Measurements from ENCODE around the gene SLC5A2.

The SLC5A2 gene

DNA sequence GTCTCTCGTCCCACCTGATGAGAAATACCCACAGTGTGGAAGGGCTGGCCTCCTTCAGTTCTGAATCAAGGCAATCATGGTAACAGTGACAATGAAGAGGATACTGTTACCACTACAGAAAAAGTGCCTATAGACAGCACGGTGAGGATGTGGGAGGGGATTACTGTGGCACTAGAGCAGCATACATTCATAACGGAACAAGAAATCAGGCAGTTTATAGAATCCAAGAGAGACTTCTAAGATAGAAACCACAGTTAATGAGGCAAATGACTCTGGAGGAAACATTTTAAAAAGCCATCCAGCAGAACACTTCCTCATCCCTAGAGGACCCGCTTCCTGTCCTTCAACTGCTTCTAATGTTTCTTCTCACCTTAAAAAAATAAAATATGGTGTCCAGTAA is 22.6 kb downstream of the SLC5A2 start:
- H3K36me3 ChIP-seq (ENCODE audit: insufficient read depth, low read length) = peaks cover 24% of the 10 kb centered on the region
- H3K9ac ChIP-seq (ENCODE audit: low read depth, low read length) = no peak overlapping the region
- TF ChIP-seq CTCF (IDR thresholded peaks at IDR 0.05; ENCODE audit: borderline replicate concordance, extremely low read depth, low read length, poor library complexity, severe bottlenecking) (no peak), EZH2 (IDR thresholded peaks at IDR 0.05; ENCODE audit: borderline replicate concordance, low read depth, low read length, severe bottlenecking) (no peak)
- H2AFZ ChIP-seq (ENCODE audit: low read depth, low read length) = no peak overlapping the region
- no peak overlapping the region for H3K27ac ChIP-seq (ENCODE audit: low read length)
- no peaks in the 10 kb centered on the region for H3K27me3 ChIP-seq (ENCODE audit: insufficient read depth, low read length, poor library complexity)
- no peaks in the 10 kb centered on the region for H3K9me3 ChIP-seq (ENCODE audit: insufficient read depth, low read length, severe bottlenecking)
- no peak overlapping the region for H3K4me3 ChIP-seq (ENCODE audit: low read depth in 1 of 2, low read length in 2 of 2)
- no peaks in the 10 kb centered on the region for H4K20me1 ChIP-seq (ENCODE audit: insufficient read depth, low read length)
- peak overlapping the region; percentile 92; the same call in 1 of the 2 replicates for H3K4me2 ChIP-seq (ENCODE audit: insufficient read depth, low read length)
- ATAC-seq (ENCODE audit: insufficient read depth, low read depth) = no peak
- peaks cover 34% of the 10 kb centered on the region for H3K4me1 ChIP-seq (ENCODE audit: insufficient read depth, low read length)
- DNase-seq = no peak
- peaks cover 32% of the 10 kb centered on the region for H3K79me2 ChIP-seq (ENCODE audit: insufficient read depth, low read length)

DNA sequence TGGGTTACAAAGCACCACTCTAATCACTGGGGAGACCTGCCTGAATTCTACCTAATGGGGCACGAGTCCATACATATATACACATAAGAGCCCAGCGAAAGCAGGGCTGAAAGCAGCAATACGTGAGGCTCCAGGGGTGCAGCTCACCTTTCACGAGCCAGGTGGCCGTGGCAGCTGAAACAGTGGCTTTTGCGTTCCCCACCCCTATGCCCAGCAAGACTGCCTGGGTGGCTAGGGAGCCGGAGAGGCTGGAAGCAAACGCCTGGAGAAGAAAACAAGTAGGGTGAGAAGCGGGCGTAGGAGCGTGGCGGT is 24.6 kb downstream of the SLC5A2 start:
- DNase-seq (no peak), ATAC-seq (ENCODE audit: insufficient read depth, low read depth) (no peak; the same call in 1 of the 3 replicates)
- no peaks in the 10 kb centered on the region for H3K27me3 ChIP-seq (ENCODE audit: insufficient read depth, low read length, poor library complexity)
- H3K9ac ChIP-seq (ENCODE audit: low read depth, low read length) = peak overlapping the region; percentile 85
- H3K9me3 ChIP-seq (ENCODE audit: insufficient read depth, low read length, severe bottlenecking) = no peaks in the 10 kb centered on the region
- peaks cover 22% of the 10 kb centered on the region for H3K36me3 ChIP-seq (ENCODE audit: insufficient read depth, low read length)
- no peak for TF ChIP-seq EZH2 (IDR thresholded peaks at IDR 0.05; ENCODE audit: borderline replicate concordance, low read depth, low read length, severe bottlenecking)
- no peak for TF ChIP-seq CTCF (IDR thresholded peaks at IDR 0.05; ENCODE audit: borderline replicate concordance, extremely low read depth, low read length, poor library complexity, severe bottlenecking)
- H3K4me1 ChIP-seq (ENCODE audit: insufficient read depth, low read length) = peaks cover 34% of the 10 kb centered on the region
- peak overlapping the region; percentile 72 for H2AFZ ChIP-seq (ENCODE audit: low read depth, low read length)
- peaks cover 32% of the 10 kb centered on the region for H3K79me2 ChIP-seq (ENCODE audit: insufficient read depth, low read length)
- H3K27ac ChIP-seq (ENCODE audit: low read length) = peak overlapping the region; percentile 88
- H3K4me3 ChIP-seq (ENCODE audit: low read depth in 1 of 2, low read length in 2 of 2) = peak overlapping the region; percentile 88 to 89; a peak in 3 of 4 replicates
- H4K20me1 ChIP-seq (ENCODE audit: insufficient read depth, low read length) = no peaks in the 10 kb centered on the region
- peak overlapping the region; percentile 92 for H3K4me2 ChIP-seq (ENCODE audit: insufficient read depth, low read length)

DNA sequence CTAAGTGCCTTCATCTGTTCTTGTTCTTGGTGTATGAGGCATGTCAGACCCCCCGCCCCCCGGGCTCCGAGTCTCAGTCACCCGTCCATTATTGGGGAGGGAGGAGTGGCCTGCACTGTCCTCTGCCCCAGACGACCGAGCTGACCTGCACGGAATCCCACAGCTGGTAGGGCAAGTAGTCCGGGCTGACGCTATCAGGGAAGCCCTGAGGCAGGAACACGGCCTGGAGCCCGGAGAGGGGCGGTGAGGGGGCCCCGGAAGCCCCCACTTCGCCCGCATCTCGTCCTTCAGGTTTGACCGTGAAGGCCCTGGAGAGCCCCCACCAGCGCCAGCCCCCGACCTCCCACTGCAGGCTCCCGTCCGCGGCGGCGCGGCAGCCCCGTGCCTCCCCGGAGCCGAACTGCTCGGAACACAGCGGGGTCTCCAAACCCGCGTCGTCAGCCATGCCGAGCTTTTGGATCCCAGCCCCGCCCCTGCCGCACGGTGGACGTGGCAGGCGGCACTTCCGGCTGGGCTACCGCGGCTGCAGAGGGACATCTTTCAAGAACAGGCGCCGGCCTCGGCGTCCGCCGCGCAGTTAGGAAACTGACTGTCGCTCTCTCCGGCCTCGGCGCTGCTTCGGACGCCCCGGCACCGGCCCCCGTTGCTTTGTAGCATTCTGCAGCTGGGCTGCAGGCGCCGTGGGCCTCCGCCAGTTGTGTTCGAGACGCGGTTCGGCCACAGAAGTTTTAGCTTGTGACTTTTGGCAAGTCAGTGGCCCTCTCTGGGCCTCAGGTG is 25.2 kb downstream of the SLC5A2 start, which contains the start of gene RUSF1:
TSS of gene RUSF1 (minus strand) at position 463 of the 777 bp plus-strand sequence. CDS start at position 445, 18 bp downstream.
- peak; percentile 90 for DNase-seq
- peaks cover 22% of the 10 kb centered on the region for H3K36me3 ChIP-seq (ENCODE audit: insufficient read depth, low read length)
- H3K4me3 ChIP-seq (ENCODE audit: low read depth in 1 of 2, low read length in 2 of 2) = peak within 1 kb of the TSS; percentile 88 to 89
- peak within 1 kb of the TSS; percentile 72 for H2AFZ ChIP-seq (ENCODE audit: low read depth, low read length)
- peaks cover 34% of the 10 kb centered on the region for H3K4me1 ChIP-seq (ENCODE audit: insufficient read depth, low read length)
- H3K27ac ChIP-seq (ENCODE audit: low read length) = peak within 1 kb of the TSS; percentile 88
- peak within 1 kb of the TSS; percentile 85 for H3K9ac ChIP-seq (ENCODE audit: low read depth, low read length)
- no peaks in the 10 kb centered on the region for H4K20me1 ChIP-seq (ENCODE audit: insufficient read depth, low read length)
- peak within 1 kb of the TSS; percentile 92 for H3K4me2 ChIP-seq (ENCODE audit: insufficient read depth, low read length)
- ATAC-seq (ENCODE audit: insufficient read depth, low read depth) = peak; percentile 94
- H3K9me3 ChIP-seq (ENCODE audit: insufficient read depth, low read length, severe bottlenecking) = no peaks in the 10 kb centered on the region
- no peaks in the 10 kb centered on the region for H3K27me3 ChIP-seq (ENCODE audit: insufficient read depth, low read length, poor library complexity)
- peaks cover 32% of the 10 kb centered on the region for H3K79me2 ChIP-seq (ENCODE audit: insufficient read depth, low read length)
- TF ChIP-seq CTCF (IDR thresholded peaks at IDR 0.05; ENCODE audit: borderline replicate concordance, extremely low read depth, low read length, poor library complexity, severe bottlenecking) (peak; percentile 6), EZH2 (IDR thresholded peaks at IDR 0.05; ENCODE audit: borderline replicate concordance, low read depth, low read length, severe bottlenecking) (no peak)

Data from DND-41 (cell line).